Measurements from ENCODE around the gene NME4.
"Not testable (repeated sequence)": the region's sequence is repeated elsewhere in the genome, so short reads cannot be mapped to it uniquely, and the experiment has no call there.

Gene NME4

DNA sequence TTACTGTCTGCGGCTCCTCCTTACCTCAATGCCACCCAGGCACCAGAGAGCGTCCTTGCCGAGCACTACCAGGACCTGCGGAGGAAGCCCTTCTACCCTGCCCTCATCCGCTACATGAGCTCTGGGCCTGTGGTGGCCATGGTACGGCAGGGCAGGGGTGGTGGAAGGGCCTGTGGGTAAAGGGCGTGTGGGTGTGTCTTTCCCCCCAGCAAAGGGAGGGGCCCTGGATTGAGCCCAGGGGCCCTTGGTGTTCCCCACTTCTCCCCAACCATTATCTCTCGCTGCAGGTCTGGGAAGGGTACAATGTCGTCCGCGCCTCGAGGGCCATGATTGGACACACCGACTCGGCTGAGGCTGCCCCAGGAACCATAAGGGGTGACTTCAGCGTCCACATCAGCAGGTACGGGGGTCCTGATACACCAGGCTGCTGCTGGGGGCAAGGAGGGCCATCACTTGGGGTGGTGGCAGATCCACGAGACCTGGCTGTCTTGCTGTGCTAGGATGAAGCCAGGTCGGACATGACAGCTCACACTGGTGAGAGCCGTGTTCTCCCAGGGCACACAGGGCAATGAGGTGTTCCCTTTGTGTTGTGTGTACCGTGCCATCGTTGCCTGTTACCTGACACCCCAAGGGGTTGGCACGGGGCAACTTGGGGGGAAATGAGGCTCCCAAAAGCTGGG is 2.5 kb downstream of the NME4 start:
- no peak for DNase-seq

DNA sequence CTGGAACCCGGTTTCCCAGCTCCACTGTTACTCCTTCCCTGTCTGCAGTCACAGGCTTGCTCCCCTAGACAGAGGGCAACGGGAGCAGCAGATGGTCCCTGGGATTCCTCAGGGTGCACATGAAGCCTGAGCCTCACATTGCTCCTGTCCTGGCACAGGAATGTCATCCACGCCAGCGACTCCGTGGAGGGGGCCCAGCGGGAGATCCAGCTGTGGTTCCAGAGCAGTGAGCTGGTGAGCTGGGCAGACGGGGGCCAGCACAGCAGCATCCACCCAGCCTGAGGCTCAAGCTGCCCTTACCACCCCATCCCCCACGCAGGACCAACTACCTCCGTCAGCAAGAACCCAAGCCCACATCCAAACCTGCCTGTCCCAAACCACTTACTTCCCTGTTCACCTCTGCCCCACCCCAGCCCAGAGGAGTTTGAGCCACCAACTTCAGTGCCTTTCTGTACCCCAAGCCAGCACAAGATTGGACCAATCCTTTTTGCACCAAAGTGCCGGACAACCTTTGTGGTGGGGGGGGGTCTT is 3.1 kb downstream of the NME4 start:
- DNase-seq: no peak

DNA sequence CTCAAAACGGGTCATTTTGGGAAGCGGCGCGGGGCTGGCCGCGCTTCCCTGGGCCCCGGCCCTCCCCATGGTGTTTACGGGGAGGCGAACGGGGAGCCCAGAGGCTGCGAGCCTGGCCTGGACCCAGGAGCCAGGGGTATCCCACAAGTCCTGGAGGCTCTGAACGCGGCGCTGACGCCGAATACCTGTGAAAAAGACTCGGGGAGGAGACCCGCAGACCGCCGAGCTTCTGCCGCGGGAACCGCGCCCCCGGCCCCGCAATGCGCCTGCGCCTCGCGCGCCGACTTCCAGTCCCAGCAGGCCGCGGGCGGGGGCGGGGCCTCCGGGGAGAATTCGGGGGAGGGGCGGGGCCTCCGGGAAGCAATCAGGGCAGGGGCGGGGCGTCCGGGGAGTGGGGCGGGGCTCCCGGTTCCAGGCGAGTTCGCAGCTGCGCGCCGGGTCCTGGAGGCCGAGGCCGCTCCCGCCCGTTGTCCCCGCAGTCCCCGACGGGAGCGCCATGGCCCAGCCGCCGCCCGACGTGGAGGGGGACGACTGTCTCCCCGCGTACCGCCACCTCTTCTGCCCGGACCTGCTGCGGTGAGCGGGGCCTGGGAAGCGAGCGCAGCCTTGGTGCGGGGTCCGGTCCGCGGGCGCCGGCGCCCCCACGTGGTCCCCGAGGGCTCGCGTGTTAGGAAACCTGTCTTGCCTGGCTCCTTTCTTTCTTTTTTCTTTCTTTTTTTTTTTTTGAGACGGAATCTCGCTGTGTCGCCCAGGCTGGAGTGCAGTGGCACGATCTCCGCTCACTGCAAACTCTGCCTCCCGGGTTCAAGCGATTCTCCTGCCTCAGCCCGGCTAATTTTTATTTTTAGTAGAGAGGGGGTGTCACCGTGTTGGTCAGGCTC is 4.7 kb downstream of the NME4 start, which contains the start of gene DECR2:
DECR2 (plus strand) TSS at position 418 of the 881 bp plus-strand sequence; CDS start at position 497, 79 bp downstream.
- peak; percentile 97 to 99 (median 98) for DNase-seq

- DNase-seq: no peak
These were observed 8.0 kb downstream of the NME4 start for GRCh38 chr16:404971-405486.

DNA sequence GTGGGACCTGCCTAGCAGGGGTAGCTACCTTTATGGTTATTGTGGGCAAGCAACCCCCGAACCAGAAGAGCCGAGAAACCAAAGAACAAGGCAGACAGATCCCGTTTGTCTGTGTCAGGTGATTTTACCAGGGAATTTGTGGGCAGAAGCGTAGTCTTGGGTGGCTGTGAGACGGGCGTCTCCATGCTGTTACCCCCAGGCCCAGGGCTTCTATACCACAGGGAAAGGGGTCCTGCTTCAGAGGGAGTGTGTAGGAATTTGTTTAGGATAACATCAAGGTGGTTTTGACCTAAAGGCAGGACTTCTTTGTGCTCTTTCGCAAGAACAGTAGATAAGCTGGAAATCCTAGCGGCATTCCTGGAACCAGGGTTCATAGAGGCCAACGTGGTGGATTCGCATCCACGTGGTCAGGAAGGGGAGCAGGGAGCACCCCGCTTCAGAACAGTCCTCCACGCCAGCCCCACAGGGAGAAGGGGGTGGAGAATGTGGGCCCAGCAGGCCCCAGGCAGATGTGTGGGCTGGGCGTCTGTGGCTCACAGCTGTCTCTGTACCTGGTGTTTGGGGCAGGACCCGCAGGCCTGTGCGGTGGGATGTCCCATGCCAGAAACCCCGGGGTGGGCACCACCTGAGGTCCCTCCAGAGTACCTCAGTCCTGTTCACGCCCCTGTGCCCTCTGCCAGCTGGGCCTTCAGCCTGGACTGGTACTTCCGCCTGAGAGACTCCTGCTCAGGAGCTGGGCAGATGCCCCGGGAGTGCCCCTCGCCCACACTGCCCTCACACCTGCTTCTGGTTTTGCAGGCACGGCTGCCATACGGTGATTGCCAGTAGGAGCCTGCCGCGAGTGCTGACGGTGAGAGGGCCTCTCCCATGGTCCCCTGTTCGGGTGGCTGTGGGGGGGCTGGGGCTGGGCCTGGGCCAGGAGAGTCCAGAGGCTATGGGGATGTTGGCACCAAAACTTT is 8.8 kb downstream of the NME4 start:
- no peak for DNase-seq

DNA sequence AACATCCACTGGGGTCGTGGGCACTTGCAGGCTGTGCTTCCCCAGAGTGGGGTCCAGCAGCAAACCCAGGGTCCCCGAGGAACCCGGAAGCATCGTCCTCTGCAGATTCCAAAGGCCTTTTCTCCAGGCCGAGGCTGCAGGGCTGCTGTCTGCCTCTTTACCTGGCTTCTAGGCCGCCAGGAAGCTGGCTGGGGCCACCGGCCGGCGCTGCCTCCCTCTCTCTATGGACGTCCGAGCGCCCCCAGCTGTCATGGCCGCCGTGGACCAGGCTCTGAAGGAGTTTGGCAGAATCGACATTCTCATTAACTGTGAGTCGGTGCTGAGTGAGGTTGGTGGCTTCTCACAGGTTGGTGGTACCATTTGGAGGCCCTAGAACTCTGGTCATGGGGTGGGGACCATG is 10.3 kb downstream of the NME4 start:
- DNase-seq: no peak

DNA sequence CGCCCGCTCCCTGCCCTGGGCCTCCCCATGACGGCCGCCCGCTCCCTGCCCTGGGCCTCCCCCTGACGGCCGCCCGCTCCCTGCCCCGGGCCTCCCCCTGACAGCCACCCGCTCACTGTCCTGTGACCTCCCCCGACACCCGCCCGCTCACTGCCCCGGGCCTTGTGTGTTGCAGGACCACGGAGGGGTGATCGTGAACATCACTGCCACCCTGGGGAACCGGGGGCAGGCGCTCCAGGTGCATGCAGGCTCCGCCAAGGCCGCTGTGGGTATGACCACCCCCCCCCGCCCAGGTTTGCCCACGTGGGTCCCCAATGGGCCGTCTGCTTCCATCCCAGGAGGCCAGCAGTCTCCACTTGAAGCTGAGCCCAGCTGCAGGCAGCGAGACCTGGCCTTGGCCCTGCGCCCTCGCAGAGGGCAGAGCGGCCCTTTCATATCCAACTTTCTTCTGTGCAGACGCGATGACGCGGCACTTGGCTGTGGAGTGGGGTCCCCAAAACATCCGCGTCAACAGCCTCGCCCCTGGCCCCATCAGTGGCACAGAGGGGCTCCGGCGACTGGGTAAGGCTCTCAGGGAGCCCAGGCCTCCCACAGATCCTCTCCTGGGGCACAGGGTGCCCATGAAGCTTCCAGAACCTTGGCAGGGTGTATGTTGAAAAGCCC is 13.6 kb downstream of the NME4 start:
- DNase-seq: no peak

GRCh38 chr16:411576-412265 is 14.7 kb downstream of the NME4 start:
- no peak for DNase-seq

DNA sequence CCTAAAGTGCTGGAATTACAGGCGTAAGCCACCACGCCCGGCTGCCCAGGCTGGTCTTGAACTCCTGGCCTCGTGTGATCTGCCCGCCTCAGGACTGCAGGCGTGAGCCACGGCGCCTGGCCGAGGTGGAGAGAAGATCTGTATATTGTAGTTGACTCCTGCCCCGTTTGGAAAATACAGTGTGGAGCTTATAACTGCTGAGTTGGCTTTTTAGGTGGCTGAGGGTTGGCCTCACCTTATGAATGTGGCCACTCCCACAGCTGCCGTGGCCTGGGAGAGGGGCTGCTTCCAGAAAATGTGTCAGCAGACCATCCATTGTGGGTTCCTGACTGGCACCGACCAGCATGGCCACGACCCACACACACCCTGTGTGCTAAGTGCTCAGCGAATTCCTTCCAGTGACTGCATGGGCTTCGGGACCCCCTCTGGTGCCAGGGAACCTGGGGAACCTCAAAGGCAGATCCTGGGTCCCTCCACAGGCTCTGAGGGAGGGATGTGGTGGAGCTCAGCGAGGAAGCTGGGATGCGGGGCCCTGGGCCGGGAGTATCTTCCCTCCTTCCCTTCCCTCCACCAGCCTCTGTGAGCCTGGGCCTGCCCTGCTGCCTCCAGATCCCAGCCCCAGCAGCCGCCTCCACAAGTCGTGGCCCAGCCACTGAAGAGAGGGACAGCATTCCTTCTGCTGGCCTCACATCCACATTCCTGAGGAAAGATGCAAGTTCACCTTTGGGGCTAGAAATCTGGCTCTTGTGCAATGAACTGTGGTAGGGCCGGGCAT is 17.6 kb downstream of the NME4 start:
- no peak for DNase-seq

DNA sequence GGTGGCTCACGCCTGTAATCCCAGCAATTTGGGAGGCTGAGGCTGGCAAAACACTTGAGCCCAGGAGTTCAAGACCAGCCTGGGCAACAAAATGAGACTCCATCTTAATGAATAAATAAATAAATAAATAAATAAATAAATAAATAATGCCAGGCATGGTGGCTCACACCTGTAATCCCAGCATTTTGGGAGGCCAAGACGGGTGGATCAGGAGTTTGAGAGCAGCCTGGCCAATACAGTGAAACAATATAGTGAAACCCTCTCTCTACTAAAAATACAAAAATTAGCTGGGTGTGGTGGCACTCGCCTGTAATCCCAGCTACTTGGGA is 18.1 kb downstream of the NME4 start:
- DNase-seq: not testable (repeated sequence)

- DNase-seq: not testable (repeated sequence)
These were observed 25.2 kb downstream of the NME4 start for GRCh38 chr16:422179-422578.

DNA sequence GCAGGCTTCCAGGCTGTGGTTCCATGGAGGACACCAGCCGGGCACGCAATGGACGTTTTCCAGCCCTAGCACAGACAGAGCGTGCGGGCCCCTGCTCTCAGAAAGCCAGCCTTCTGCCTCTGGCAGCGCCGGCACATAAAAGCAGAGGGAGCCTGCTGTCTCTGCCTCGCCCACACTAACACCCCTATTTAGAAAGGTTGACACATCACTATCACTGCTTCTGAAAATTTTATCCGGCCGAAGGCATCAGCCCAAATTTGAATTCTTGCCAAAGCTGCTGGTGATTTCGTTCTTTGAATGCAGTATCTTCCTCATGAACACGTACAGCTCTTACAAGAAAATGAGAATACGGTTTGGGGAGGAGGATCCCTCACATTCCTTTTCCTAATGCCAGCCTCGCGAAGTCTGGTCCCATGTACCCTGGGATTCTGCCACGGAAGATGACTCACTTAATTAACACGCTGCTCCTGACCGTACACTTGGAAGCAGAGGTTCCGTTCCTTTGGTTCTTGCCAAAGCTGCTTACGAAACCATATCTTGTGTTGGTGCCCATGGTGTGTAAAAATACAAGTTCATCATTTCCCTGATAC is 27.1 kb downstream of the NME4 start:
- DNase-seq: no peak

- DNase-seq: no peak
These were observed 27.7 kb downstream of the NME4 start for GRCh38 chr16:424623-425081.

- DNase-seq: peak; percentile 48 to 74 (median 68)
These were observed 28.2 kb downstream of the NME4 start, which contains the start of gene RAB11FIP3 for GRCh38 chr16:425082-425718. Gene RAB11FIP3, plus strand, starts transcription at chr16:425649. Its CDS starts 358 bp downstream, at chr16:426007.

DNA sequence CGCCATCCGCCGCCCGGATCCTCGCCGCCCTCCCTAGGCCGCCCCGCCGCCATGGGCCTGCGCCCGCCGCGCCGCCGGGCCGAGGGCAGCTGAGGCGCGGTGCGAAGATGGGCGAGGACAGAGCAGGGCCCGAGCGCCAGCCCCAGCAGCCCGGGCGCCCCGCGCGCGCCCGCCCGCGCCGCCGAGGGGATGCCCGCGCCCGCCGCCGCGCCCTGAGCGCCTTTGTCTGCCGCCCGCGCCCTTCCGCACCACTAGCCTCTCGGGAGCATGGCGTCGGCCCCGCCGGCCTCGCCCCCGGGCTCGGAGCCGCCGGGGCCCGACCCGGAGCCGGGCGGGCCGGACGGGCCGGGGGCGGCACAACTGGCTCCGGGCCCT is 28.7 kb downstream of the NME4 start:
- no peak for DNase-seq

DNA sequence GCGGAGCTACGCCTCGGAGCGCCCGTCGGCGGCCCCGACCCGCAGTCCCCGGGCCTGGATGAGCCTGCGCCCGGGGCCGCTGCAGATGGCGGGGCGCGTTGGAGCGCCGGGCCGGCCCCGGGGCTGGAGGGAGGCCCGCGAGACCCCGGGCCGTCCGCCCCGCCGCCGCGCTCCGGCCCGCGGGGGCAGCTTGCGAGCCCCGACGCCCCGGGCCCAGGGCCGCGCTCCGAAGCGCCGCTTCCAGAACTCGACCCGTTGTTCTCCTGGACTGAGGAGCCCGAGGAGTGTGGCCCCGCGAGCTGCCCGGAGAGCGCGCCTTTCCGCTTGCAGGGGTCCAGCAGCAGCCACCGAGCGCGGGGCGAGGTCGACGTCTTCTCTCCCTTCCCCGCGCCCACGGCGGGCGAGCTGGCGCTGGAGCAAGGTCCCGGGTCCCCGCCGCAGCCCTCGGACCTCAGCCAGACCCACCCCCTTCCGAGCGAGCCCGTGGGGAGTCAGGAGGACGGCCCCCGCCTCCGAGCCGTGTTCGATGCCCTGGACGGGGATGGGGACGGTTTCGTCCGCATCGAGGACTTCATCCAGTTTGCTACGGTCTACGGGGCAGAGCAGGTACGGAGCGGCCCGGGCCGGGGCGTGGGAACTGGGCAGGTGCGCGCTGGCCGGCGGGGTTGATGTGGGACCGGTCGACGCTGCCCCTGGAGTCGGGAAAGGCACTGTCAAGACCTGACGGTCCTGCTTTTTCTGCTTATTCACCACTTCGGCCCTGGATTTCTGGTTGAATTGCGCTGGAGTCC is 29.3 kb downstream of the NME4 start:
- no peak for DNase-seq

DNA sequence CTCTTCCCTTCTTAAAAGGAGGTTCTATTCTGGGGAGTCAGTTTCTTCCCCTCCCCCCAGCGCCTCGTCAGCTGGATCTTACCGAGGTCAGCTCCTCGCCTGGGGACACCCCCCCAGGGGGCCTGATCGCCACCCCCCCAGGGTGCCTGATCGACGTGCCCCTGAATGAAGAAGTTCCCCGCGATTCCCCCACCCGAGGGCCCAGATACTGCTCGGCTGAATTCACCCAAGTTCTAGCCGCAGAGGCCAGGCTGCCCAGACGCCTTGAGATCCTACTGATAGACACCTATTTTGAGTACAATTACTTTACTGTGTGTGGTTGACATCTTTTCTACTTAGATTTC is 29.9 kb downstream of the NME4 start:
- no peak for DNase-seq

DNA sequence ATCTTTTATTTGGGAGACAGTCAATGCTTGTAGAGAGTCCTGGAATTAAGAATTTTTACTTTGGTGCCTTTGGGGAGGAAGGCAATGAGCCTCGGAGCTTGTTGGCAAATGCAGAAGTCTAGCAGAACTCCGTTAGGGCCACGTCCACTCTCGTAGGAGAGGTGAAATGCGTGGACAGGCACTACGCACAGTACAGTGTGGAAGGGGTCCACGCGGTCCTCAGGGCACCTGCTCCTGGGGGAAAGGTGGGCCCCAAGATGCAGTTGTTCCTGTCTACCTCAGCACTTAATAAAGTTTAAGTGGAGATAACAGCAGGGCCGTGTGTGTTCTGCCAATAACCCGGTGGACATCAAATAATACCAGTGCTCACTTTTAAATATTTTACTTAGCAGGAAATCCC is 30.3 kb downstream of the NME4 start:
- DNase-seq: no peak

- DNase-seq: no peak
These were observed 33.9 kb downstream of the NME4 start for GRCh38 chr16:430904-431303.

Data from activated CD4-positive, CD25-positive, alpha-beta regulatory T cell (primary cell).